Fibroblast of pulmonary artery (primary cell): ENCODE results near the gene TIMP1.

ENCODE experiments used
- DNase-seq: peaks from one replicate; pipeline ENCODE4 v3.0.0-alpha.2; 2010; ENCODE audit warnings: low read depth
- H3K4me3 ChIP-seq: replicated peaks from 2 replicates; pipeline ENCODE4 v1.5.1; 2011; ENCODE audit warnings: low read depth, mild to moderate bottlenecking, control low read depth, low read length, moderate library complexity
- CTCF ChIP-seq: IDR thresholded peaks from 2 replicates; pipeline ENCODE4 v1.5.1; 2011; ENCODE audit warnings: mild to moderate bottlenecking, control low read depth, low read length, inconsistent platforms; ENCODE audit errors: missing control alignments

Gene TIMP1

GRCh38 chrX:47581731-47582647 is at the start of gene TIMP1:
TIMP1 (plus strand) TSS chrX:47582436; CDS start chrX:47583416, 980 bp downstream.
- no peak for TF ChIP-seq CTCF
- DNase-seq, result peak; percentile 95
- H3K4me3 ChIP-seq, result peak within 1 kb of the TSS; percentile 77

GRCh38 chrX:47539860-47540259 is 42.4 kb upstream of the TIMP1 start:
- no peak for TF ChIP-seq CTCF
- H3K4me3 ChIP-seq, result no peak overlapping the region
- no peak for DNase-seq

- peak; percentile 94 for DNase-seq
- H3K4me3 ChIP-seq, result no peak overlapping the region
- peak; percentile 58 for TF ChIP-seq CTCF
Measured at GRCh38 chrX:47540754-47541538, 41.3 kb upstream of the TIMP1 start.

- DNase-seq, result no peak
- no peak for TF ChIP-seq CTCF
- no peak overlapping the region for H3K4me3 ChIP-seq
Measured at GRCh38 chrX:47543496-47543895, 38.7 kb upstream of the TIMP1 start.

GRCh38 chrX:47556045-47556623 is 26.1 kb upstream of the TIMP1 start:
- TF ChIP-seq CTCF, result no peak
- H3K4me3 ChIP-seq, result peak overlapping the region; percentile 53
- peak; percentile 94 for DNase-seq

- no peak for DNase-seq
- no peak overlapping the region for H3K4me3 ChIP-seq
- no peak for TF ChIP-seq CTCF
Measured at GRCh38 chrX:47558436-47558835, 23.8 kb upstream of the TIMP1 start.
